SK-N-SH (cell line): ENCODE results near the gene MED27. TPM values are rescaled to one million over a fixed set of nuclear protein-coding genes. Genes with fewer than 3 reads are reported as not detected.

Experiments
- CTCF ChIA-PET: fragments of 300-600, 350-600 bp; formaldehyde crosslinking; extraction: SDS; loops from one replicate; lab custom pipeline; 2021; lab: Yijun Ruan, JAX
- POLR2A ChIA-PET: fragments of 350-600 bp; sonication (Branson Sonifier 250); formaldehyde crosslinking; extraction: SDS; loops from one replicate; lab custom pipeline; 2020; ENCODE audit warnings: antibody characterized with exemption, inconsistent platforms; lab: Yijun Ruan, JAX
- DNase-seq: peaks from one replicate; pipeline ENCODE4 v3.0.0; 2012
- H2AFZ ChIP-seq: fragments of 200-600 bp; sonication (generic); 2 replicates; pipeline ENCODE4 v1.8.1; 2016; ENCODE audit warnings: antibody characterized with exemption, mild to moderate bottlenecking, low read depth
- H3F3A ChIP-seq: fragments of 200-600 bp; sonication (generic); replicated peaks from 2 replicates; pipeline ENCODE3; 2016; ENCODE audit warnings: antibody characterized with exemption, mild to moderate bottlenecking; ENCODE audit not compliant: insufficient read depth
- H3K27ac ChIP-seq, 2 experiments: fragments of 200-500 bp in 1 of 2; fragments of 200-600 bp in 1 of 2; sonication (Bioruptor generic) in 1 of 2; sonication (generic), shearing (Covaris generic) in 1 of 2; 2 replicates each; pipeline versions ENCODE4 v1.5.1 to v1.6.1; 2014 to 2016; ENCODE audit warnings: low read depth in 2 of 2, inconsistent platforms in 1 of 2, low read length in 1 of 2, mild to moderate bottlenecking in 1 of 2, mixed read lengths in 1 of 2
- H3K27me3 ChIP-seq: fragments of 200-600 bp; sonication (generic), shearing (Covaris generic); 2 replicates; pipeline ENCODE4 v1.6.1; 2016; ENCODE audit warnings: mixed run types; ENCODE audit not compliant: insufficient read depth
- H3K36me3 ChIP-seq, 2 experiments: fragments of 200-500 bp in 1 of 2; fragments of 200-600 bp in 1 of 2; sonication (Bioruptor generic) in 1 of 2; sonication (generic) in 1 of 2; replicated peaks in 1 of 2; 2 replicates each; pipeline versions ENCODE3 to v1.5.1; 2014 to 2016; ENCODE audit warnings: low read length in 1 of 2, mild to moderate bottlenecking in 1 of 2; ENCODE audit not compliant: insufficient read depth in 2 of 2, control insufficient read depth in 1 of 2
- H3K4me1 ChIP-seq, 2 experiments: fragments of 200-500 bp in 1 of 2; fragments of 200-600 bp in 1 of 2; sonication (Bioruptor generic) in 1 of 2; sonication (generic), shearing (Covaris generic) in 1 of 2; 2 replicates each; pipeline versions ENCODE4 v1.5.1 to v1.6.1; 2014 to 2016; ENCODE audit warnings: low read depth in 1 of 2, low read length in 1 of 2, mixed run types in 1 of 2; ENCODE audit not compliant: insufficient read depth in 2 of 2, control insufficient read depth in 1 of 2
- H3K4me2 ChIP-seq: fragments of 200-600 bp; sonication (generic), shearing (Covaris generic); 2 replicates; pipeline ENCODE4 v1.6.1; 2017; ENCODE audit warnings: mixed run types
- H3K4me3 ChIP-seq, 2 experiments: fragments of 200-500 bp in 1 of 2; fragments of 200-600 bp in 1 of 2; sonication (Bioruptor generic) in 1 of 2; sonication (generic), shearing (Covaris generic) in 1 of 2; 2 replicates each; pipeline versions ENCODE4 v1.5.1 to v1.8.1; 2014 to 2016; ENCODE audit warnings: low read depth in 2 of 2, inconsistent platforms in 1 of 2, low read length in 1 of 2, mild to moderate bottlenecking in 1 of 2, mixed read lengths in 1 of 2, moderate library complexity in 1 of 2
- H3K79me2 ChIP-seq: fragments of 200-600 bp; sonication (generic); 2 replicates; pipeline ENCODE4 v1.8.1; 2017; ENCODE audit warnings: mild to moderate bottlenecking; ENCODE audit not compliant: insufficient read depth
- H3K9ac ChIP-seq: fragments of 200-600 bp; sonication (generic); 2 replicates; pipeline ENCODE4 v1.6.1; 2017; ENCODE audit warnings: mixed run types
- H3K9me2 ChIP-seq: fragments of 200-600 bp; sonication (generic); 2 replicates; pipeline ENCODE4 v1.6.1; 2017; ENCODE audit warnings: mixed run types
- H3K9me3 ChIP-seq: fragments of 200-600 bp; sonication (generic); 2 replicates; pipeline ENCODE4 v1.6.1; 2017; ENCODE audit warnings: mixed run types, mild to moderate bottlenecking, moderate library complexity
- H4K20me1 ChIP-seq: fragments of 200-600 bp; sonication (generic); 2 replicates; pipeline ENCODE4 v1.6.1; 2017; ENCODE audit warnings: mild to moderate bottlenecking, mixed run types; ENCODE audit not compliant: insufficient read depth
- CTCF ChIP-seq: fragments of 200-600 bp; sonication (generic); IDR thresholded peaks from 2 replicates; pipeline ENCODE4 v1.6.1; 2017; ENCODE audit warnings: antibody characterized with exemption, mild to moderate bottlenecking, moderate library complexity
- ELF1 ChIP-seq: IDR thresholded peaks from 2 replicates; pipeline ENCODE4 v1.4.0; 2012
- FOSL2 ChIP-seq: IDR thresholded peaks from 2 replicates; pipeline ENCODE4 v1.4.0; 2012; ENCODE audit warnings: low read depth, mild to moderate bottlenecking, moderate library complexity, borderline replicate concordance
- GATA2 ChIP-seq: sonication (generic); formaldehyde crosslinking; IDR thresholded peaks from 2 replicates; pipeline ENCODE4 v1.5.0; 2020; ENCODE audit warnings: mild to moderate bottlenecking, missing genetic modification reagents
- JUND ChIP-seq: IDR thresholded peaks from 2 replicates; pipeline ENCODE4 v1.4.0; 2012
- MEF2A ChIP-seq: IDR thresholded peaks from 2 replicates; pipeline ENCODE4 v1.4.0; 2012; ENCODE audit warnings: low read depth, borderline replicate concordance
- MXI1 ChIP-seq: IDR thresholded peaks from 2 replicates; pipeline ENCODE4 v1.6.1; 2012; ENCODE audit warnings: mild to moderate bottlenecking, low read depth, low read length, improper control_type of control experiment
- NFIC ChIP-seq: IDR thresholded peaks from 2 replicates; pipeline ENCODE4 v1.4.0; 2012; ENCODE audit warnings: borderline replicate concordance
- RAD21 ChIP-seq: IDR thresholded peaks from 2 replicates; pipeline ENCODE4 v1.6.1; 2012; ENCODE audit warnings: mild to moderate bottlenecking, low read length
- RFX5 ChIP-seq: IDR thresholded peaks from 2 replicates; pipeline ENCODE4 v1.6.1; 2012; ENCODE audit warnings: mild to moderate bottlenecking, improper control_type of control experiment, low read length
- SMC3 ChIP-seq: IDR thresholded peaks from 2 replicates; pipeline ENCODE4 v1.6.1; 2012; ENCODE audit warnings: low read depth, low read length, improper control_type of control experiment
- TAF1 ChIP-seq: IDR thresholded peaks from 2 replicates; pipeline ENCODE4 v1.6.1; 2012; ENCODE audit warnings: low read depth, mild to moderate bottlenecking, low read length, moderate library complexity, borderline replicate concordance
- USF1 ChIP-seq: IDR thresholded peaks from 2 replicates; pipeline ENCODE4 v1.4.0; 2012; ENCODE audit warnings: low read depth, borderline replicate concordance
- WGBS: methylation state at CpG from one replicate; pipeline ENCODE4 v1.1.6; 2017; ENCODE audit warnings: low lambda C conversion rate; 5-methylcytosine and 5-hydroxymethylcytosine counted together
- polyA plus RNA-seq, 3 experiments: library from polyadenylated mRNA; depleted of rRNA; stranded (reverse); fragments of >200 nt; gene quantifications; 2 replicates each; pipeline ENCODE4 v1.2.3, GENCODE V29; 2012
- TF ChIP-seq, protein P1 (sequence below): IDR thresholded peaks from 2 replicates; pipeline ENCODE4; 2012

The MED27 gene
- polyA plus RNA-seq, 1 of the 3 experiments (the other 2 are of a cell fraction): 35.0 TPM

DNA sequence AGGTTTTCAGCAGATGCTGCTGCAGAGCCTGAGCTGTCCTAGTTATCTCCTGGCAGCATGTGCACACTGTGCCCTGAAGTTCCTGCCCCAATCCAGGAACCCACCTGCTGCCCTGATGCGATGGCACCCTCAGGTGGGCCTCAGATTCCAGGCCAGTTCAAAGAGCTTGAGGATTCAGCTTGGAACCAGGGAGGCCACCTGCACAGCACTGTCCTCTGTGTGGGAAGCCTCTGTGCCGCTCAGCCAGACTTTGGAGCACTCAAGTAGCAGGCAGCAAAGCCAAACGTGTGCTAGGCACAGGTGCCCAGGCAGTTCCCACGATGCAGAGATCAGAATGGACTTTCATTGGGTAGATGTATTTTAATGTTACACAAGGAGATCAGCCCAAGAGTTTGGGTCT lies 207.0 kb downstream of the MED27 start:
- H3K4me2 ChIP-seq: no peak overlapping the region

GRCh38 chr9:131872006-131872405 lies 207.7 kb downstream of the MED27 start:
- peaks cover 4% of the 10 kb centered on the region; the same call in 1 of the 2 replicates for H4K20me1 ChIP-seq
- ChIA-PET CTCF (interaction anchor here (0.9 to 6.1 kb wide), 5 partner anchors 10 to 298 kb away, joined by 3 to 33 read pairs (median 5); no protein-coding TSS in a partner anchor), POLR2A (no interaction called here)
- no peak overlapping the region for H3K4me2 ChIP-seq
- peaks cover 0 to 33% of the 10 kb centered on the region in 2 experiments; a peak in 2 of 4 replicates for H3K4me1 ChIP-seq
- peak; percentile 21; the same call in 1 of the 2 replicates for TF ChIP-seq SMC3
- no peak for TF ChIP-seq MEF2A
- peak; percentile 34 for TF ChIP-seq CTCF
- TF ChIP-seq RAD21: 0 out of 2 replicates have a peak, but pooled peaks have one; percentile 16
- no peak overlapping the region for H3K4me3 ChIP-seq
- H2AFZ ChIP-seq: no peak overlapping the region
- no peak overlapping the region for H3K27ac ChIP-seq
- no peaks in the 10 kb centered on the region for H3K9me3 ChIP-seq
- H3F3A ChIP-seq: no peaks in the 10 kb centered on the region
- whole genome bisulfite sequencing: 81% methylated on average over 5 of the region's 15 CpGs
- no peak overlapping the region for H3K9ac ChIP-seq
- H3K9me2 ChIP-seq: no peaks in the 10 kb centered on the region
- no peaks in the 10 kb centered on the region for H3K27me3 ChIP-seq
- no peaks in the 10 kb centered on the region for H3K36me3 ChIP-seq
- DNase-seq: no peak
- no peaks in the 10 kb centered on the region for H3K79me2 ChIP-seq

More for the DNA sequence above, 207.0 kb downstream of the MED27 start:
- peaks cover 0 to 26% of the 10 kb centered on the region in 2 experiments; a peak in 2 of 4 replicates for H3K4me1 ChIP-seq
- peaks cover 4% of the 10 kb centered on the region; the same call in 1 of the 2 replicates for H4K20me1 ChIP-seq
- H3K9me2 ChIP-seq: no peaks in the 10 kb centered on the region
- TF ChIP-seq MXI1 (no peak), CTCF (no peak), NFIC (no peak), ELF1 (no peak), GATA2 (no peak), FOSL2 (no peak), RAD21 (no peak), JUND (no peak), TAF1 (no peak), RFX5 (no peak), USF1 (no peak)
- TF ChIP-seq, protein P1, sequence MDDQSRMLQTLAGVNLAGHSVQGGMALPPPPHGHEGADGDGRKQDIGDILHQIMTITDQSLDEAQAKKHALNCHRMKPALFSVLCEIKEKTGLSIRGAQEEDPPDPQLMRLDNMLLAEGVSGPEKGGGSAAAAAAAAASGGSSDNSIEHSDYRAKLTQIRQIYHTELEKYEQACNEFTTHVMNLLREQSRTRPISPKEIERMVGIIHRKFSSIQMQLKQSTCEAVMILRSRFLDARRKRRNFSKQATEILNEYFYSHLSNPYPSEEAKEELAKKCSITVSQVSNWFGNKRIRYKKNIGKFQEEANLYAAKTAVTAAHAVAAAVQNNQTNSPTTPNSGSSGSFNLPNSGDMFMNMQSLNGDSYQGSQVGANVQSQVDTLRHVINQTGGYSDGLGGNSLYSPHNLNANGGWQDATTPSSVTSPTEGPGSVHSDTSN: no peak
- no peak overlapping the region for H3K9ac ChIP-seq
- H3K27me3 ChIP-seq: no peaks in the 10 kb centered on the region
- H3K36me3 ChIP-seq: no peaks in the 10 kb centered on the region
- no peaks in the 10 kb centered on the region for H3K79me2 ChIP-seq
- H3K27ac ChIP-seq: no peak overlapping the region
- DNase-seq: no peak
- CTCF ChIA-PET: interaction anchor here (0.7 to 1.9 kb wide), 6 partner anchors 10 to 364 kb away, joined by 3 to 8 read pairs (median 4); no protein-coding TSS in a partner anchor
- H3K4me3 ChIP-seq: no peak overlapping the region
- POLR2A ChIA-PET: no interaction called here
- WGBS: 90% methylated on average over 2 of the region's 4 CpGs
- H2AFZ ChIP-seq: no peak overlapping the region
- no peaks in the 10 kb centered on the region for H3F3A ChIP-seq
- H3K9me3 ChIP-seq: no peaks in the 10 kb centered on the region
